ENCODE measurements around the gene RASEF.

DNA sequence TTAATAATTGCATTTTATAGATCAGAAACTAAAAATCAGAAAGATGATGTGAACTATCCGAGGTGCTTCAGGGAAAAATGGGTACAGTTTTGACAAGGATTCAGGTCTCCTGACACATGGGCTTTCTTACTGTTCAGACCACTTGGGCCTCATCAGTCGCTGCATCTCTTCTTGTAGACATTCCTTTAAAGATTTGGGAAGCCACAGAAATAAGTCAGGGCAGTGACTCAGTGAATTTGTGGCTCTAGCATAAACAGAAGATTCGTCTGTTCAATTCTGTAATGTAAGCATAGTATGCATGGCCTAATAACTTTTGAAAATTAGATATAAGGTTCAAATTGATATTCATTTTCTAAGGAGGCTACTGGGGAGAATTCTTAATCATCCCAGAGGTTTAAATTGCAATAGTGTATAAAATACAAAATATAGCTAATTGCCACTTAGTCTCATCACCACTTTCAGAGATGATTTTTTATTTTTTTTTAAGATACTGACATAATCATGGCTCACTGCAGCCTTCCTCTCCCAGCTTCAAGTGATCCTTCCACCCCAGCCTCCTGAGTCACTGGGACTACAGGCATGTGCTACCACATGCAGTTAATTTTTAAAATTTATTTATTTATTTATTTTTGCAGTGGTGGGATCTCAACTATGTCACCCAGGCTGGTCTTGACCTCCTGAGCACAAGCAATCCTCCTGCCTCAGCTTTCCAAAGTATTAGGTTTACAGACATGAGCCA is 48.9 kb downstream of the RASEF start:
- TF ChIP-seq POLR2A (IDR thresholded peaks at IDR 0.05): no peak
- TF ChIP-seq, protein P1, sequence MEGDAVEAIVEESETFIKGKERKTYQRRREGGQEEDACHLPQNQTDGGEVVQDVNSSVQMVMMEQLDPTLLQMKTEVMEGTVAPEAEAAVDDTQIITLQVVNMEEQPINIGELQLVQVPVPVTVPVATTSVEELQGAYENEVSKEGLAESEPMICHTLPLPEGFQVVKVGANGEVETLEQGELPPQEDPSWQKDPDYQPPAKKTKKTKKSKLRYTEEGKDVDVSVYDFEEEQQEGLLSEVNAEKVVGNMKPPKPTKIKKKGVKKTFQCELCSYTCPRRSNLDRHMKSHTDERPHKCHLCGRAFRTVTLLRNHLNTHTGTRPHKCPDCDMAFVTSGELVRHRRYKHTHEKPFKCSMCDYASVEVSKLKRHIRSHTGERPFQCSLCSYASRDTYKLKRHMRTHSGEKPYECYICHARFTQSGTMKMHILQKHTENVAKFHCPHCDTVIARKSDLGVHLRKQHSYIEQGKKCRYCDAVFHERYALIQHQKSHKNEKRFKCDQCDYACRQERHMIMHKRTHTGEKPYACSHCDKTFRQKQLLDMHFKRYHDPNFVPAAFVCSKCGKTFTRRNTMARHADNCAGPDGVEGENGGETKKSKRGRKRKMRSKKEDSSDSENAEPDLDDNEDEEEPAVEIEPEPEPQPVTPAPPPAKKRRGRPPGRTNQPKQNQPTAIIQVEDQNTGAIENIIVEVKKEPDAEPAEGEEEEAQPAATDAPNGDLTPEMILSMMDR (IDR thresholded peaks at IDR 0.05): no peak

Measured in uterus (tissue), 2 donors.